IMR-90 (cell line): ENCODE data around the gene NFATC1. TPM values are rescaled to one million over a fixed set of nuclear protein-coding genes. Genes with fewer than 3 reads are reported as not detected.

Experiments used
- ATAC-seq: fragments of 200-7000 bp; cut with Tn5 transposase; 2 replicates; pipeline ENCODE4 v1.9.1; 2020; ENCODE audit warnings: low read depth, mild to moderate bottlenecking, moderate library complexity
- BruUV-seq: library from RNA; stranded (reverse); fragments of 400-500 nt; replicated peaks from 2 replicates; lab custom pipeline; 2021; lab: Mats Ljungman, UMichigan
- CTCF ChIA-PET: fragments of 300-600 bp; formaldehyde crosslinking; extraction: SDS; loops from one replicate; lab custom pipeline; 2021; ENCODE audit warnings: antibody characterized with exemption; lab: Yijun Ruan, JAX
- POLR2A ChIA-PET: fragments of 300-600 bp; sonication (Branson Sonifier 250); formaldehyde crosslinking; loops from one replicate; lab custom pipeline; 2022; ENCODE audit warnings: antibody characterized with exemption; ENCODE audit not compliant: unreplicated experiment; lab: Charles Lee
- DNase-seq: peaks from one replicate; pipeline ENCODE4 v3.0.0; 2013
- H2AFZ ChIP-seq: replicated peaks from 2 replicates; pipeline ENCODE3; 2013; ENCODE audit warnings: low read length, mild to moderate bottlenecking; ENCODE audit not compliant: poor library complexity
- H2AK5ac ChIP-seq: 2 replicates; pipeline ENCODE4 v1.6.1; 2013; ENCODE audit warnings: low read depth, low read length, inconsistent platforms
- H2AK9ac ChIP-seq: replicated peaks from 2 replicates; pipeline ENCODE3; 2013; ENCODE audit warnings: mild to moderate bottlenecking, low read depth, low read length, moderate library complexity; ENCODE audit not compliant: poor library complexity
- H2BK120ac ChIP-seq: 2 replicates; pipeline ENCODE4 v1.6.1; 2013; ENCODE audit warnings: low read depth, low read length, inconsistent platforms
- H2BK15ac ChIP-seq: 3 replicates; pipeline ENCODE4 v1.6.1; 2013; ENCODE audit warnings: low read depth, low read length, inconsistent platforms
- H2BK20ac ChIP-seq: 2 replicates; pipeline ENCODE4 v1.6.1; 2013; ENCODE audit warnings: low read depth, mild to moderate bottlenecking, inconsistent platforms, low read length, moderate library complexity
- H2BK5ac ChIP-seq: 2 replicates; pipeline ENCODE4 v1.6.1; 2013; ENCODE audit warnings: mild to moderate bottlenecking, low read depth, low read length, inconsistent platforms; ENCODE audit not compliant: poor library complexity, severe bottlenecking
- H3K14ac ChIP-seq: replicated peaks from 2 replicates; pipeline ENCODE4 v1.6.1; 2013; ENCODE audit warnings: low read depth, low read length, inconsistent platforms
- H3K18ac ChIP-seq: 2 replicates; pipeline ENCODE4 v1.6.1; 2013; ENCODE audit warnings: low read depth, low read length, control low read depth
- H3K23ac ChIP-seq: 2 replicates; pipeline ENCODE4 v1.6.1; 2013; ENCODE audit warnings: low read depth, low read length, inconsistent platforms
- H3K27ac ChIP-seq: 2 replicates; pipeline ENCODE4 v1.5.1; 2013; ENCODE audit warnings: mild to moderate bottlenecking, control low read depth, low read length; ENCODE audit not compliant: insufficient read depth
- H3K27me3 ChIP-seq: 2 replicates; pipeline ENCODE4 v1.6.1; 2013; ENCODE audit warnings: low read length; ENCODE audit not compliant: control insufficient read depth, insufficient read depth
- H3K36me3 ChIP-seq: 2 replicates; pipeline ENCODE4 v1.6.1; 2013; ENCODE audit warnings: low read length, mixed read lengths; ENCODE audit not compliant: control insufficient read depth, insufficient read depth
- H3K4ac ChIP-seq: 2 replicates; pipeline ENCODE4 v1.6.1; 2013; ENCODE audit warnings: low read depth, low read length, inconsistent platforms
- H3K4me1 ChIP-seq: 2 replicates; pipeline ENCODE4 v1.6.1; 2013; ENCODE audit warnings: low read length, mixed read lengths; ENCODE audit not compliant: control insufficient read depth, insufficient read depth
- H3K4me2 ChIP-seq: 2 replicates; pipeline ENCODE4 v1.6.1; 2013; ENCODE audit warnings: low read depth, mild to moderate bottlenecking, control low read depth, low read length, moderate library complexity
- H3K4me3 ChIP-seq: 2 replicates; pipeline ENCODE4 v1.5.1; 2013; ENCODE audit warnings: low read depth, mild to moderate bottlenecking, control low read depth, low read length, moderate library complexity; ENCODE audit not compliant: insufficient read depth
- H3K56ac ChIP-seq: 2 replicates; pipeline ENCODE4 v1.6.1; 2013; ENCODE audit warnings: low read length, inconsistent platforms; ENCODE audit not compliant: insufficient read depth; ENCODE audit errors: extremely low read depth
- H3K79me1 ChIP-seq, 2 experiments: 2 replicates each; pipeline ENCODE4 v1.6.1; 2013; ENCODE audit warnings: low read length in 2 of 2, inconsistent platforms in 1 of 2, low read depth in 1 of 2
- H3K9ac ChIP-seq: 2 replicates; pipeline ENCODE4 v1.6.1; 2013; ENCODE audit warnings: low read depth, low read length, control low read depth
- H3K9me1 ChIP-seq: 2 replicates; pipeline ENCODE4 v1.6.1; 2013; ENCODE audit warnings: low read length, inconsistent platforms; ENCODE audit not compliant: insufficient read depth
- H3K9me3 ChIP-seq: 2 replicates; pipeline ENCODE4 v1.6.1; 2013; ENCODE audit warnings: low read length; ENCODE audit not compliant: control insufficient read depth, insufficient read depth
- H4K20me1 ChIP-seq: 2 replicates; pipeline ENCODE4 v1.6.1; 2013; ENCODE audit warnings: low read length, inconsistent platforms; ENCODE audit not compliant: insufficient read depth
- H4K5ac ChIP-seq: 2 replicates; pipeline ENCODE4 v1.6.1; 2013; ENCODE audit warnings: mild to moderate bottlenecking, low read depth, low read length, control low read depth
- H4K8ac ChIP-seq, 2 experiments: 2 replicates each; pipeline ENCODE4 v1.6.1; 2013; ENCODE audit warnings: low read depth in 2 of 2, low read length in 2 of 2, control low read depth in 1 of 2, inconsistent platforms in 1 of 2
- H4K91ac ChIP-seq: 2 replicates; pipeline ENCODE4 v1.6.1; 2013; ENCODE audit warnings: low read depth, low read length, inconsistent platforms; ENCODE audit not compliant: insufficient read depth
- BHLHE40 ChIP-seq: fragments of 150-350 bp; IDR thresholded peaks from 2 replicates; pipeline ENCODE4 v1.6.1; 2016; ENCODE audit warnings: mild to moderate bottlenecking, low read depth, low read length
- CEBPB ChIP-seq: IDR thresholded peaks from 2 replicates; pipeline ENCODE4 v1.6.1; 2012; ENCODE audit warnings: low read depth, low read length, improper control_type of control experiment
- CHD1 ChIP-seq: IDR thresholded peaks from 2 replicates; pipeline ENCODE4 v1.6.1; 2012; ENCODE audit warnings: low read depth, low read length, improper control_type of control experiment
- CTCF ChIP-seq: conservative IDR thresholded peaks from 2 replicates; pipeline ENCODE4 v1.5.1; 2012; ENCODE audit warnings: mild to moderate bottlenecking, low read depth, low read length, improper control_type of control experiment
- ELK1 ChIP-seq: fragments of 150-350 bp; IDR thresholded peaks from 2 replicates; pipeline ENCODE4 v1.6.1; 2016; ENCODE audit warnings: low read depth, mild to moderate bottlenecking, low read length, moderate library complexity, borderline replicate concordance
- FOS ChIP-seq: fragments of 150-350 bp; IDR thresholded peaks from 2 replicates; pipeline ENCODE4 v1.6.1; 2016; ENCODE audit warnings: low read depth, low read length
- MAZ ChIP-seq: IDR thresholded peaks from 2 replicates; pipeline ENCODE4 v1.6.1; 2012; ENCODE audit warnings: low read depth, mild to moderate bottlenecking, low read length, improper control_type of control experiment, moderate library complexity, borderline replicate concordance
- NFE2L2 ChIP-seq: fragments of 150-350 bp; IDR thresholded peaks from 2 replicates; pipeline ENCODE4 v1.6.1; 2016; ENCODE audit warnings: low read depth, mild to moderate bottlenecking, low read length
- RAD21 ChIP-seq: IDR thresholded peaks from 2 replicates; pipeline ENCODE4 v1.6.1; 2012; ENCODE audit warnings: low read length, improper control_type of control experiment
- RCOR1 ChIP-seq: IDR thresholded peaks from 2 replicates; pipeline ENCODE4 v1.6.1; 2012; ENCODE audit warnings: mild to moderate bottlenecking, low read length, improper control_type of control experiment; ENCODE audit not compliant: insufficient replicate concordance
- RFX5 ChIP-seq: IDR thresholded peaks from 2 replicates; pipeline ENCODE4 v1.8.0; 2012; ENCODE audit warnings: low read depth, mild to moderate bottlenecking, low read length, moderate library complexity
- SMC3 ChIP-seq: fragments of 150-350 bp; IDR thresholded peaks from 2 replicates; pipeline ENCODE4 v1.6.1; 2016; ENCODE audit warnings: low read depth, mild to moderate bottlenecking, antibody characterized with exemption, low read length, moderate library complexity
- WGBS, 2 experiments: methylation state at CpG; one replicate each; pipeline versions ENCODE4 v1.1.5 to v1.1.7; 2013; ENCODE audit warnings: missing lambda C conversion rate in 2 of 2; ENCODE audit not compliant: insufficient read length in 1 of 2; ENCODE audit errors: extremely low coverage in 2 of 2; 5-methylcytosine and 5-hydroxymethylcytosine counted together
- dilution Hi-C: fragments of 300-500 bp; cut with HindIII; formaldehyde crosslinking; loops from one replicate; pipeline ENCODE4 v1.14.3; 2018; ENCODE audit warnings: low sequenced_read_pairs; ENCODE audit not compliant: unreplicated experiment
- in situ Hi-C: fragments of 300-500 bp; cut with MboI; formaldehyde crosslinking; loops from 3 replicates; pipeline ENCODE4 v1.14.3; 2019; ENCODE audit warnings: low sequenced_read_pairs, inconsistent platforms, mixed read lengths
- intact Hi-C: fragments of 100-400 bp; cut with micrococcal nuclease; formaldehyde crosslinking; loops from 2 replicates; pipeline ENCODE4 v1.10.0; 2022
- polyA plus RNA-seq, 3 experiments: library from polyadenylated mRNA; depleted of rRNA; stranded (reverse); fragments of >200 nt; gene quantifications; 2 replicates each; pipeline ENCODE4 v1.2.3, GENCODE V29; 2012; ENCODE audit warnings: low replicate concordance in 1 of 3
- total RNA-seq: library from RNA; depleted of rRNA; stranded (reverse); fragments of >200 nt; gene quantifications from 2 replicates; pipeline ENCODE4 v1.2.3, GENCODE V29; 2012

Gene NFATC1
- total and polyA plus RNA-seq, 2 of the 4 experiments (the other 2 are of a cell fraction): 0.36 to 1.8 TPM

- Histone ChIP-seq H3K27ac (no peak overlapping the region), H2AFZ (no peak overlapping the region), H3K14ac (no peak overlapping the region), H3K18ac (no peak overlapping the region), H2BK5ac (no peak overlapping the region), H2AK5ac (no peak overlapping the region), H3K4me2 (no peak overlapping the region), H3K23ac (no peak overlapping the region), H3K4me3 (no peak overlapping the region), H2BK15ac (no peak overlapping the region), H3K4me1 (no peaks in the 10 kb centered on the region), H3K9me3 (no peaks in the 10 kb centered on the region), H3K56ac (no peak overlapping the region), H3K27me3 (peaks cover 15% of the 10 kb centered on the region; the same call in 1 of the 2 replicates), H4K5ac (no peak overlapping the region), H2BK20ac (no peak overlapping the region), H3K36me3 (no peaks in the 10 kb centered on the region), H3K9me1 (no peaks in the 10 kb centered on the region), H2BK120ac (no peak overlapping the region), H4K91ac (no peak overlapping the region), H3K9ac (no peak overlapping the region), H4K20me1 (no peaks in the 10 kb centered on the region), H3K4ac (no peak overlapping the region), H4K8ac (no peak overlapping the region), H2AK9ac (no peak overlapping the region), H3K79me1 (no peaks in the 10 kb centered on the region)
- dilution Hi-C loops (no loop called here), intact Hi-C loops (no loop called here), in situ Hi-C loops (no loop called here)
- DNase-seq (no peak), ATAC-seq (no peak)
- TF ChIP-seq FOS: no peak
- TF ChIP-seq RFX5: no peak
- TF ChIP-seq NFE2L2: no peak
- no peak for TF ChIP-seq RCOR1
- TF ChIP-seq BHLHE40: no peak
- TF ChIP-seq CTCF: no peak
- no peak for TF ChIP-seq SMC3
- no peak for TF ChIP-seq MAZ
- TF ChIP-seq ELK1: no peak
- no peak for TF ChIP-seq CHD1
- no peak for TF ChIP-seq RAD21
- no peak for TF ChIP-seq CEBPB
- ChIA-PET CTCF (no interaction called here), POLR2A (no interaction called here)
- 82% methylated on average over 15 of the region's 25 CpGs; no CpG with 5 or more reads in 1 of the 2 experiments for WGBS, 2 experiments
- no TSS peak for BruUV-seq
Observed at GRCh38 chr18:79552696-79553095, 157.0 kb downstream of the NFATC1 start.
